ENCODE measurements around the gene KRTAP10-12.
A peak's percentile ranks its signal among the peaks of the same experiment; 100 is the strongest.

Gene KRTAP10-12

GRCh38 chr21:44718571-44718970, 21.6 kb downstream of the KRTAP10-12 start:
- no peak overlapping the region for H3K4me3 ChIP-seq (ENCODE audit: low read depth, low read length)
- no peak for TF ChIP-seq MYC (IDR thresholded peaks at IDR 0.05; ENCODE audit: low read depth, low read length)
- no peak for TF ChIP-seq POLR2A (IDR thresholded peaks at IDR 0.05; ENCODE audit: extremely low read depth, insufficient read length)
- TF ChIP-seq MAX (IDR thresholded peaks at IDR 0.05; ENCODE audit: low read depth, low read length) = no peak
- TF ChIP-seq, protein P1, sequence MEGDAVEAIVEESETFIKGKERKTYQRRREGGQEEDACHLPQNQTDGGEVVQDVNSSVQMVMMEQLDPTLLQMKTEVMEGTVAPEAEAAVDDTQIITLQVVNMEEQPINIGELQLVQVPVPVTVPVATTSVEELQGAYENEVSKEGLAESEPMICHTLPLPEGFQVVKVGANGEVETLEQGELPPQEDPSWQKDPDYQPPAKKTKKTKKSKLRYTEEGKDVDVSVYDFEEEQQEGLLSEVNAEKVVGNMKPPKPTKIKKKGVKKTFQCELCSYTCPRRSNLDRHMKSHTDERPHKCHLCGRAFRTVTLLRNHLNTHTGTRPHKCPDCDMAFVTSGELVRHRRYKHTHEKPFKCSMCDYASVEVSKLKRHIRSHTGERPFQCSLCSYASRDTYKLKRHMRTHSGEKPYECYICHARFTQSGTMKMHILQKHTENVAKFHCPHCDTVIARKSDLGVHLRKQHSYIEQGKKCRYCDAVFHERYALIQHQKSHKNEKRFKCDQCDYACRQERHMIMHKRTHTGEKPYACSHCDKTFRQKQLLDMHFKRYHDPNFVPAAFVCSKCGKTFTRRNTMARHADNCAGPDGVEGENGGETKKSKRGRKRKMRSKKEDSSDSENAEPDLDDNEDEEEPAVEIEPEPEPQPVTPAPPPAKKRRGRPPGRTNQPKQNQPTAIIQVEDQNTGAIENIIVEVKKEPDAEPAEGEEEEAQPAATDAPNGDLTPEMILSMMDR (IDR thresholded peaks at IDR 0.05; ENCODE audit: low read depth, low read length) = no peak
- no peak for DNase-seq (ENCODE audit: low read depth)

GRCh38 chr21:44720170-44720569, 23.2 kb downstream of the KRTAP10-12 start:
- TF ChIP-seq MYC (IDR thresholded peaks at IDR 0.05; ENCODE audit: low read depth, low read length) (no peak), MAX (IDR thresholded peaks at IDR 0.05; ENCODE audit: low read depth, low read length) (no peak), POLR2A (IDR thresholded peaks at IDR 0.05; ENCODE audit: extremely low read depth, insufficient read length) (no peak)
- TF ChIP-seq, protein P1 (IDR thresholded peaks at IDR 0.05; ENCODE audit: low read depth, low read length) = no peak
- H3K4me3 ChIP-seq (ENCODE audit: low read depth, low read length) = no peak overlapping the region
- DNase-seq (ENCODE audit: low read depth) = no peak

- no peak overlapping the region for H3K4me3 ChIP-seq (ENCODE audit: low read depth, low read length)
- DNase-seq (ENCODE audit: low read depth) = no peak
- TF ChIP-seq, protein P1 (IDR thresholded peaks at IDR 0.05; ENCODE audit: low read depth, low read length) = no peak
- TF ChIP-seq MAX (IDR thresholded peaks at IDR 0.05; ENCODE audit: low read depth, low read length) (no peak), POLR2A (IDR thresholded peaks at IDR 0.05; ENCODE audit: extremely low read depth, insufficient read length) (no peak), MYC (IDR thresholded peaks at IDR 0.05; ENCODE audit: low read depth, low read length) (no peak)
These were observed 25.8 kb downstream of the KRTAP10-12 start for GRCh38 chr21:44722731-44723130.

DNA sequence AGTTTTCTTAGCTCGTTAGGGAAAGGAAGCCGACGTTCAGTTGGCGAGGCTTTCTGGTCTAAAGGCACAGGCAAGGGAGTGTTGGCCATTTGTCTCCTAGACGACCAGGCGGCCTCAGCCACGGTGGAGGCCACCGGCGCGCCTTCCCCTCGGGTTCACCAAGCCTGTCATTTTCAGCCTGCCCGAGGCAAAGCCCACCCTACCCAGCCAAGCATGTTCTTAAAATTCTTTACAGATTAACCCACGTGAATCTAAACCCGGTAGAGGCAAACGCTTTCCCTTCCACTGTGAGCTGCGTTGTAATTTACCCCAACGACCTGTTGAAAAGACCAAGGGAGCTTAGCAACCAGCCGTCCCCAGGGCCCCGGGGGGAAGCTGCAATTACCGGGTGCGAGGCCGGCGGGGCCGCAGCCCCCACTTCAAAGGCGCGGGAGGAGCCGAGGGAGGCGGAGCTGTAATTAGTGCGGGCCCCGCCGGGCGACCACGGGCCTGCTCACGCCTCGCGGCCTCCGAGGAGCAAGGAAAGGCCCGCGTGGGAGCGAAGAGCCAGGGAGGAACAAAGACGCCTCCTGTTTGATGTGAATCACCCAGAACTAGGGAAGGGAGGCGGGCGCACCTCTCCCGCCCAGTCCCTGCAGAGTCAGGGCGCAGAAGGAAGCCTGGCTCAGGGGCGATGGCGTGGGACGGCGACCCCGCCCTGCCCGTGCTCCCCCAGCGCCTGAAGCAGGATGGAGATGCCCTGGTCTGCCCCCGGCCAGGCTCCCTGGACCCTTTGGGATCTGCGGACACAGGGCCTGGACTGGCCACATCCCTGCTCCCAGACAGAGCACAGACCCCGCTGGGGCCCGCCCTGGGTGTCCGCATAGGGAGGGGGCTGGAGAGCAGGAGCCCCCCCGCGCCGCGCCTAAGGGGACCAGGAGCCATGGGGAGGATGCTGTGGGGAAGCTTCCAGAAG, 26.5 kb downstream of the KRTAP10-12 start:
- peak; percentile 89 for DNase-seq (ENCODE audit: low read depth)
- no peak overlapping the region for H3K4me3 ChIP-seq (ENCODE audit: low read depth, low read length)

DNA sequence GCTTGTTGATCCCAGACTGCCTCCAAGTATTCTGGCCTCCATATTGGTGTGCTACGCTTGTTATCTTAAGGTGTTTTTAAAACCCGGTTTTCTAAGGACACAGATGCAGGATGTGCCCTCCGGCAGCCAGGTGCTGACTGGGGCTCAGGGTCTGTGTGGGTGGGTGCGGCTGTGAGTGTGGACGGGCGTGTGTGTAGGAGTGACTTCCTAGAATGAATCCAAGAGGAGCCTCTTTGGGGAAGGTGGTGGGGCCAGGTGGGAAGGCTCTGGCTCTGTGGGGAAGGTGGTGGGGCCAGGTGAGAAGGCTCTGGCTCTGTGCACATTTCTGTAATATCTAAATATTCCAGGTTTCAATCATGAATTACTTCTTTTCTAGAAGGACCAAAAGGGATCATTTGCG, 27.2 kb downstream of the KRTAP10-12 start:
- no peak for DNase-seq (ENCODE audit: low read depth)
- H3K4me3 ChIP-seq (ENCODE audit: low read depth, low read length) = no peak overlapping the region
- TF ChIP-seq, protein P1 (IDR thresholded peaks at IDR 0.05; ENCODE audit: low read depth, low read length) = no peak
- TF ChIP-seq MYC (IDR thresholded peaks at IDR 0.05; ENCODE audit: low read depth, low read length) = no peak
- no peak for TF ChIP-seq MAX (IDR thresholded peaks at IDR 0.05; ENCODE audit: low read depth, low read length)
- TF ChIP-seq POLR2A (IDR thresholded peaks at IDR 0.05; ENCODE audit: extremely low read depth, insufficient read length) = no peak

More for the DNA sequence above, 26.5 kb downstream of the KRTAP10-12 start:
- TF ChIP-seq MYC (IDR thresholded peaks at IDR 0.05; ENCODE audit: low read depth, low read length) (peak; percentile 32), POLR2A (IDR thresholded peaks at IDR 0.05; ENCODE audit: extremely low read depth, insufficient read length) (no peak), MAX (IDR thresholded peaks at IDR 0.05; ENCODE audit: low read depth, low read length) (peak; percentile 61)
- TF ChIP-seq, protein P1 (IDR thresholded peaks at IDR 0.05; ENCODE audit: low read depth, low read length) = no peak

Data from NB4 (cell line).